Suppressor macrophage (primary cell): ENCODE data around the gene PRKCE.

Experiments
- DNase-seq, 4 experiments: peaks; one replicate each; pipeline ENCODE4 v3.0.0-alpha.2; 2020 to 2022

PRKCE gene

GRCh38 chr2:46058140-46058539, 406.7 kb downstream of the PRKCE start:
- DNase-seq = no peak

- DNase-seq = peak; percentile 85 to 91 (median 90)
Observed at GRCh38 chr2:46062637-46063412, 411.4 kb downstream of the PRKCE start.

GRCh38 chr2:46064396-46064795, 412.9 kb downstream of the PRKCE start:
- no peak for DNase-seq

DNA sequence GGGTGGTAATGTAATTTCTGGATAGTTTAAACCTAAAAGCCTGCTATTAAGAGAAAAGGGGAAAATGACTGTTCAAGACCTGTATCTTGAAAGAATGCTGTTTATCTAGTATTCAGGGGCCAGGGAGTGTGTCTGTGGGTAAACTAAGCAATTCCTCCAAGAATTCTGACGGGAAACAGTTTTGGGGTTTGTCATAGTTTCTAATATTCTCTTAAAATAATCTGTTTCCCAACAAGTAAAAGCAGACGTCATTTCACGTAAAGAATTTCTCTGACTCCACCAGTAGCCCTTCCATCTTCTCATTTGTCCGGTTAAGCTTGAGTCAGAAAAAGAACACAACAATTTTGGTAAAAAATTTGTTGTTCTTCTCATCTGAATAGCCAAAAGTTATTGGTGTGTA, 413.7 kb downstream of the PRKCE start:
- DNase-seq = no peak

DNA sequence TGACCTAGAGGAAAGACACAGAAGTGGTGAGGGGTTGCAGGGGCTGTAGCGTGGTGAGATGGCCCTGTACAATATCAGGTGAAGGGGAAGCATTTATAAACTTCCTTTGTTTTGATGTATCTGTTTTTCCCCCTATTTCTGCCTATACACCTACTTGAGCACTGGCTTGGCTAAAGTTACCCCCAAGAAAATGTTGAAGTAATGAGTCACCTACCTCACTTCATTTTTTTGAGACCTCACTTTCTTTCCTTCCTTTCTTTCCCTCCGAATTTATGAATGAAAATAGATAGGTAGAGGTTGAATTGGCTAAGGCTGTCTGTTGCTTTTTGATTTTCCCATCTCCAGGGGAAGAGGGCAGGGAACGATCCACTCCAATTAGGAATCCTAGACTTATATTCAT, 414.6 kb downstream of the PRKCE start:
- no peak for DNase-seq

DNA sequence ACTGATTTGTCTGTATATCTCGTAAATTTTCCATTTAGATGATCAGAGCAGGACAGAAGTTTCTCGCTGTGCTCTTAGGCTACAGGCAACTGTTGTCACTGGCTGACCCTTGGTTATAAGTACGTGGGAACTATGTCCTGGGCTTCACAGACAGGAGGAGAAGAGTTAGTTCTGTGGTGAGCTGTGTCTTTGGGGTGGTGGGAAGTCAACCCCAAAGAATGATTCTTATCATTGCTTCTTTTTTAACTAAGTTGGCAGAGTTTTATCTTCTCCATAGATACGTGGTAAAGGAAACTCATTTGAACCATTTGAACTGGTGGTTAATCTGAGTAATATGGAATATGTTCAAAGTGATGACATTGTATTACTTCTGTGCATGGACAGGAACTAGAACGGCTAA, 415.1 kb downstream of the PRKCE start:
- DNase-seq = no peak

DNA sequence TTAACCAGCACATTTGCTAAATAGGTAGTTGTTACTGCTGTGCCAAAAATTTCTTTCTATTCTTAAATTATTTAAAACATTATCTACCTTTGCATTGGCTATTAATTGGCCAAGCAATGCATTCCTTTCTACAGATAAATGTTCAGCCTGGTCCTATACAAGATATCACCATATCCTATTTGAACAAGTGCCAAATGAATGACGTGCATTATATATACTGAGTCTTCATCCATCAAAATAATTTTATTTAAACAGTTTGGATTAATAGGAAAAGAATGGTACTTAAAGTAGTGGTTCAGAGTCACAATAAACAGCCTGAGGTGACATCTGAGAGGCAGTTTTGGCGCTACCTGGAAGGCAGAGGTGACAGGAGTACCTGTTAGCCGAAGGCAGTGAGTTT, 415.6 kb downstream of the PRKCE start:
- DNase-seq = no peak

GRCh38 chr2:46067501-46068305, 416.2 kb downstream of the PRKCE start:
- DNase-seq = no peak

- DNase-seq = no peak
Observed at GRCh38 chr2:46068636-46069035, 417.2 kb downstream of the PRKCE start.

DNA sequence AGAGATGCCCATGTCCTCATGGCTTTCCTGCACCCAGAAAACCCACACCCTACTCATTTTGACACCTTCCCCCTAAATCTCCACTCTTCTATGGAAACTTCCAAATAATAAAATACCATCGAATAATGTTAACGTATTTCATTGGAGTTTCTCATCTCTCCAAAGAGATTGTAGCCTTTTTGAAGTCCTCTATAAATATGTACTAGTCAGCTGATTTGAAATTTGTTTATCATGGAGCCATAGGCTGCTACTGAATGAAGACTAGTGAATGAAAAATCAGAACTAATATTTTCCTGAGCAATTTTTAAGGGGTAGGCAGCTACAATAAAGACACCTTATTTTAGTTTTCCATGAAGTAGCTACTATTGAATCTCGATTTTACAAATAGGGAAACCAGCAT, 419.6 kb downstream of the PRKCE start:
- no peak for DNase-seq

GRCh38 chr2:46072101-46072820, 420.8 kb downstream of the PRKCE start:
- no peak for DNase-seq

- peak in 1 of 4 experiments; percentile 11 for DNase-seq
Observed at GRCh38 chr2:46073540-46074046, 422.1 kb downstream of the PRKCE start.

DNA sequence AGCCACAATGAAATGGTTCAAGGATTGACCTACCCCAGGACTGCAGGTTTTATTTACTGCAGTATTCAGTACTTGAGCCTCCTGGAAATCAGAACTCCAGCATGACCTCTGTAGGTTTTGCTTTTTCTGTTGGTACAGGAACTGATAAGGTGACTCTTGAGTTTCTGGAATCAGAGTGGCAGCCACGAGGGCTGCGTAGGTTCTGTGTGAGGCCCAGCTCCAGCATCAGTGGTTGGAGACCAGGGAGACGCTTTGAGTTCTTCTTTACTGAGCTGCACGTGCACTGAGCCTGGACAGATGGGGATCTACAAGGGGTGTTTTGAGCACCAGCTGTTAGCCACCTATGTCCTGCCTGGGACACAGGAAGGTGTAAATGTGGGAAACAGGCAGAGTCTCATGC, 423.0 kb downstream of the PRKCE start:
- no peak for DNase-seq

DNA sequence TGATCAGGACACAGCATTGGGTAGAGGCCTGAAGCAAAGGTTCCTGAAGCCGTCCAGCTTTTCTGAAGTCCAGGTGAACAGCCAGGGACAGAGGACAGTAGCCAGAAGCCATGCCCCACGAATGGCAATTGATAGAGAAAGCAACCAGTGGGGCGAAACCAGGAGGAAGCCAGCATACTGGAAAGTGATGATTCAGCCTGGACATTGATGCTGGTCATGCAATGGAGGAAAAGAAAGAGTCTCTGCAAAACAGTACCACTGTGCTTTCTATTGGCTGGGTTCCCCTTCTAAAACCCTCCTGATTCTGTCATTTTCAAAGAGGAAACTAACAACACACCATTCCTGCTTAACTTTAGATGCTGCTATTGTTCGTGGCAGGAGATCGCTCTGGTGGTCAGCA, 424.4 kb downstream of the PRKCE start:
- DNase-seq = peak in 3 of 4 experiments; percentile 26 to 46 (median 29)

- DNase-seq = no peak
Observed at GRCh38 chr2:46076251-46076650, 424.8 kb downstream of the PRKCE start.

DNA sequence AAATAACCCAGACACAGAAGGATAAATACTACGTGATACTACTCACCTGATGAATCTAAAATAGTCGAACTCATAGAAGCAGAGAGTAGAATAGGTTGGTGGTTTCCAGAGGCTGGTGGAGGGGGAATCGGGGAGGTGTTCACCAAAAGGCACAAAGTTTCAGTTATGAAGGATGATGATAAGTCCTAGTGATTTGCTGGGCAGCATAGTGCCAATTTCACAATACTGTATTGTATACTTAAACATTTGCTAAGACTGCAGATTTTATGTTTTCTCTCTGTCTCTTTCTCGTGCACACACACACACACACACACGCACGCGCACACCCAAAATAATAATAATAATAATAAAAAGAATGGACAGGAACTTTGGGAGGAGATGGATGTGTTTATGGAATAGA, 425.4 kb downstream of the PRKCE start:
- no peak for DNase-seq

- DNase-seq = peak in 2 of 4 experiments; percentile 37 to 46
Observed at GRCh38 chr2:46077522-46078107, 426.1 kb downstream of the PRKCE start.

DNA sequence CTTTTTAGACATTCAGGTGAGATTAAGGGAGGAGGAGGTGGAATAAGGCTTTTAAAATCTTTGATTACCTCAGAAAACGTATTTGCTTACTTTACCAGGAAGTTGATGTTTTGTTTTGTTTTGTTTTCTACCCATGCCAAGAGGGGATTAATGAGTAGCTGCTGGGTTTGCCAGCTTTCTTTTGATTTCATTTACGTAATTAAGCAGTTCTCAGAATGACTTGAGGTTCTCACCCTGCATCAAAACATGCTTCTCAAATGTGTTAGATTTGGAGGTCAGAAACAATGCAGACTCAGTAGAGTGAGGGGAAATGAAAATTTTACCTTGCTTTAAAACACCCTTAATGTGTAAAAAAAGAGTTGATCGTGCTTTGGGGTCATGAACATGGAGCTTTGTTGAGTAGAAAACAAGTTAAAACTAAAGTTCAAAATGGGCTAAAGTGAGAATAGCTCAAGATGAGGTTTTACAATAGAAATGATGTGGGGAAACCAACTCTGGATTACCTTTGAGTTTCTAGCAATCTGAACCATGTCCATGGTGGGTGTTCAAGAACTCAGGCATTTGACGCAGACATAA, 428.6 kb downstream of the PRKCE start:
- no peak for DNase-seq

DNA sequence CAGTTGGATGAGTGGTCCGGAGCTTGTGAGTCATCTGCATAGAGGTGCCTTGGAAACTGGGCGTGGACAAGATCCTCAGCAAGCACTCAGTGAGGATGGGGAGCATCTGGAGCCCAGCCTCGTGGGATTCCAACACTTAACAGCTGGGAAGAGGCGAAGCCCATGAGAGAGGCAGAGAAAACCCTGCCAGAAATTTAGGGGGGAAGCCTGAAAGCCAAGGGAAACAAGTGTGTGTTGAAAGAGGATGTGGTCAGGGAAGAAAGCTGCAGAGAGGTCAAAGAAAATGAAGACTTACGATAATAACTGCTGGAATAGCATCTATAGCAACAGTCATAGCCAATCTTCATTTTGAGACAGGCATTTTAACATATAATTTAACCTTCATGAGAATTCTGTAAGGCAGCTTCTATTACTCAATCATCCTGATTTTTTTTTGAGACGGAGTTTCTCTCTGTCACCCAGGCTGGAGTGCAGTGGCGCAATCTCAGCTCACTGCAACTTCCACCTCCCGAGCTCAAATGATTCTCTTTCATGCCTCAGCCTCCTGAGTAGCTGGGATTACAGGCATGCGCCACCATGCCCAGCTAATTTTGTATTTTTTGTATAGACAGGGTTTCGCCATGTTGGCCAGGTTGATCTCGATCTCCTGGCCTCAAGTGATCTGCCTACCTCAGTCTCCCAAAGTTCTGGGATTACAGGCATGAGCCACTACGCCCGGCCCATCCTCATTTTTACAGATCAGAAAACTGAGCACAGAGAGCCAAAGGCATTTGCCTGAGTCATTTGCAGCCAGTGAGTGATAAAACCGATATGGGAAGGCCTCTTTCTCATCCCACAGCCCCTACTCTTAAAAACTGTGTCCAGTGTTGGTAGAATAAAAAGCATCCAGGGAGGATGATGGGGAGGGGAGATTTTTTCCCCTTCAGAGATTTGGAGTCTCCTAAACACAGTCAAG, 431.3 kb downstream of the PRKCE start:
- peak; percentile 53 to 85 (median 68) for DNase-seq

GRCh38 chr2:46086578-46087070, 435.1 kb downstream of the PRKCE start:
- DNase-seq = peak; percentile 37 to 59 (median 48)

GRCh38 chr2:46087492-46087891, 436.0 kb downstream of the PRKCE start:
- no peak for DNase-seq
